Myocyte (in vitro differentiated cells): ENCODE data around the gene SRSF12. TPM values are rescaled to one million over a fixed set of nuclear protein-coding genes. Genes with fewer than 3 reads are reported as not detected.

Source experiments
- DNase-seq: peaks from one replicate; pipeline ENCODE4 v3.0.0-alpha.2; 2012; ENCODE audit warnings: low read depth
- polyA plus RNA-seq: library from polyadenylated mRNA; unstranded; fragments of >200 nt; gene quantifications from one replicate; pipeline ENCODE4 v1.2.1, GENCODE V29; 2012; ENCODE audit warnings: missing spikeins
- total RNA-seq: library from RNA; depleted of rRNA; stranded (reverse); fragments of >200 nt; gene quantifications from 2 replicates; pipeline ENCODE4 v1.2.3, GENCODE V29; 2014

SRSF12 gene
- total RNA-seq: not detected in 2 replicates
- 0.11 TPM for polyA plus RNA-seq

DNA sequence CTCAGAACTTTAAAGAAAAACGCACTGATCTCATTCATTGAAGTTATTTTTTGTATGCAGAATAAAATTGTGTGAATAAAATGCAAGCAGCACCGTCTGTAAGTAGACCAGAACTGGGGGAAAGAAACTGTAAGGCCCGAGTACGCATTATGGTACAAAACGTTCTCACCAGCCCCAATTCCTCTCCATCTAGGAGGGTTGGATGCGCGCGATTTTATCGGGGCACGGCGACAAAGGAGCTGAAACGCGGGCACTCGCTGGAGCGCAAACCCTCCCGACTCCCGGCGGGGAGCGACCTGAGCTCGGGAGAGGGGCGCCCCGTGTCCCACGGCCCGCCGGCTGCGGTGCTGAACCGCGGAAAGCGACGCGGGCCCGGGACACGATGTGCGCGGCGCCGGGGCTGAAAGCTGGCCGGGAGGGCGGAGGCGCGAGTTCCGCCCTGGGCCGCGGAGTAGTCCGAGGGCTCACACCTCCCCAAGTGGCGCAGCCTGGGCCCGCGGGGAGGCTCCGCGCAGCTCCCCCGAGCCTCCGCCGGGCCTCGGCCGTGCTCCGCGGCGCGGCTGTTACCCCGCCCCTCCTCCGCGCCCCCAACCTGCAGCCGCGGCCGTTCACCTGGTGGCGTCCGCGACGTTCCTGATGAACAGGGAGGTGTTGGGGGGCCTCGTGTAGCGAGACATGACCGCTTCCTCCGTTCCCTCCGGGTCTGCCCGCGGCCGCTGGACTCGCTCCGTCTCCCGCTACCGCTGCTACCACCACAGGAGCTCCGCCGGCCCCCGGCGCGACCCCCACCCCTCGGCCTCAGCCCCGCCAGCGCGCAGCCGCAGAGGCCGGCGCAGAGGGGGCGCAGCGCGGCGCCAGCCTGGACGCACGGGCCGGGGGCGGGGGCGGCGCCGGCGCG, at the start of gene SRSF12:
SRSF12 (minus strand) TSS at position 861 of the 898 bp plus-strand sequence; CDS start at position 677, 184 bp downstream.
- DNase-seq: peak; percentile 27

DNA sequence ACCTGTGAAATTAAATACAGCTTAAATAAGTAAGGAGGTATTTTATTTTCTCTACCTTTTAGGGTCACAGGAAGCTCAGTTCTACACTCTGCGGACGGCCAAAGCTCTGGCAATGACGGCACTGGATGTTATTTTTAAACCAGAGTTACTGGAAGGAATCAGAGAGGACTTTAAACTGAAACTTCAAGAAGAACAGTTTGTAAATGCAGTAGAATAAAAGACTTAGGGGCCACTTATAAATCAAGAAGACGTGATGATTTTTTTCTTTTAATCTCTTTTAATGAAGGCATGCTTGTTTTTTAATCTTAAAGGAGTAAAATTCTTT, 44.1 kb upstream of the SRSF12 start:
- no peak for DNase-seq

DNA sequence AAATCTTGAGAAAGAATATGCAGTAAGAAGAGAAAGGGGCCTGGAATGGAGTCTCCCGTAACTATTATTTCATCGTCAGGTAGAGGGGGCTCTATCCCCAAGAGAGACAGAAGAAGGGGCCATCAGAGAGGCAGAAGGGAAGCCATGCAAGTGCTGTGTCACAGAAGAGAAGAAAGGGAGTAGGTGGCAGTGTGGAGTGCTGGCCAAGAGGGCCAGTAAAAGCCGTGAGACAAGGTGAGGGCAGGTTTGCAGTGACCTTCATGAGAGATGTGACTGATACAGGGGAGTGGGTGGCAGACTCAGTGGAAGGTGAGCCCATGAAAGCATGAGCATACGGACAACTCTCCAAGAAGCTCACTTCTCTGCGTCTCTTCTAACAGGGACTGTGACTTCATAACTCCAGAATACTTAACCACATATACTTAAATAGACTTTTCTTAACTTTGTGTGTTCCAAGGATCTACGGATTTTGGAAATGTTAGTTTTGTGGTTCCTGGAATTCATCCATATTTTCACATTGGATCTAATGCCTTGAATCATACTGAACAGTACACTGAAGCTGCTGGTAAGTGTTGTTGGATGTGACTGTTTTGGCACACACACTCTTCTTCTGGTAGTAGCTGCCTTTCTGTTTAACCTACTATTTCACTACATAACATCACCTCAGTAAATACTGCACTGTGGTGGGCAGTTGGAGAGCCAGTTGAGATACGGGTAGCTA, 43.6 kb upstream of the SRSF12 start:
- DNase-seq: no peak

DNA sequence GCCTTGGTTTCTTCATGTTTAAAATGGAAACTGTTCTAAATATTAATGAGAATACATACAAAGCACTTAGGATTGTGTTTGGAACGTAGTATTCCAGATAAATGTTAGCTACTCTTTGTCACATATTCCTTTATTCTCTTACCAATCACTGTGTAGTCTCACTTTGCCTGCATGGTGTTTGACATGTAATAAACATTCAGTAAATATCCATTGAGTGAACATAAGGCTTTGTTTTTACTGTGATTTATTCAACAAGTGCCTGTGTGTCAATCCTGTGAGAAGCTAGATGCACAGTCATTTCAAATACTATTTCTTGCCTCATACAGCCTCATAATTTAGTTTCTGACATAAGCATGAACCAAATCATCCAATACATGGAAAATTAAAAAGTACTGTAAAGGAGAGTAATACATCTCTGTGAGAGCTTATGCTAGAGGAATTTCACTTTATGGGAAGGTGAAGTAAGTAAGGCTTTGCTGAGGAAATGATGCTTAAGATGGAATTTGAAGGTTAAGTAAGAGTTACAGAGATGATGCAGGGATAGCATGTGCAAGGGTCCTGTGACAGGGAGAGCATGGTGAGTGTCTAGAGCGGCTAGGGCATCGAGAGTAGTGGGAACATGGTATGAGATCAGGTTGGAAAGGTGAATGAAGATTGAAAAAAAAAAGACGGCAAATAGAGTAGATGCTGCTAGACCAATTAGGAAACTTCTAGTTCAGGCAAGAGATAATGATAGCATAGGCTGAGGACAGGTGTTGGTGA, 42.6 kb upstream of the SRSF12 start:
- DNase-seq: no peak

DNA sequence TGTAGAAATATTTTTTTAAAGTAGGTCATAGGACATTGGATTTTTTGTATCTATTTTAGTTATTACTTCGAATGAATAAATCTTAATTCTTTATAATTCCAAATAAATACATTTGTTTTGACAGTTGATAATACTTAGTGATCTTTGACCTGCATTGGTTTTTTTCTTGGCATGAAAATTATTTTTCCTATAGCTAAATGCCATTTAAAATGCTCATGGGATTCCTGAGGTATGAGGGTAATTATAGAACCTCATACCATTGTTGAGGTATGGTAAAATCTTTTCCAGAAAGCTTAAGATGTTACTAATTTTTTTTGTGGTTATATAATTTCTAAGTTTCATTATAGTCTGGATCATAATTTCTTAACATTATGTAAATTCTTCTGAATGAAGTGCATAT, 36.3 kb upstream of the SRSF12 start:
- no peak for DNase-seq

DNA sequence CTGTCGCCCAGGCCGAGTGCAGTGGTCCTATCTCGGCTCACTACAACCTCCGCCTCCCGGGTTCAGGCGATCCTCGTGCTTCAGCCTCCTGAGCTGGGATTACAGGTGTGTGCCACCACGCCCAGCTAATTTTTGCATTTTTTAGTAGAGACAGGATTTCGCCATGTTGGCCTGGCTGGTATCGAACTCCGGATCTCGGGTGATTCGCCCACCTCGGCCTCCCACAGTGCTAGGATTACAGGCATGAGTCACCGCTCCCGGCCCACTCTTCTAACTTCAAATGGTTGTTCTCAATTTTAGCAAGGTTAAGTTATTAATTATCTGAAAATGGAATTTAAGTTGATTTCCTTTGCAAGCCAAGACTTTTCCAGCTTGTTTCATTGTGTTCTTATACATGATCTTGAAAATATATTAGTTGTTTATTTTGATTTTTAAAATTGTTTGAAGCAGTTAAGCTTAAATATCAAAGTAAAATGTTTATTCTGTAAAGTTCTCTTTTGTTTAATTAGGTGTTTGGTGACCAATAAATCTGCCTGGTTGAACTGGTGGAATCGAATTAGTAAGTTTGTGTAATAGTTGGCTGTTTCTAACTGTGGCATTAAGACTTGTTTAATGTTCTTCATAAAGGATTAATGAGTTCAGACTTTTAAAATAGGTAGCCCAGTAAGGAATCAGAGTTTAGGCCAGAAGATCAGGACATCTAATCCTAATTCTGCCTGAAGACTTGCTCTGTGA, 30.3 kb upstream of the SRSF12 start:
- DNase-seq: no peak

DNA sequence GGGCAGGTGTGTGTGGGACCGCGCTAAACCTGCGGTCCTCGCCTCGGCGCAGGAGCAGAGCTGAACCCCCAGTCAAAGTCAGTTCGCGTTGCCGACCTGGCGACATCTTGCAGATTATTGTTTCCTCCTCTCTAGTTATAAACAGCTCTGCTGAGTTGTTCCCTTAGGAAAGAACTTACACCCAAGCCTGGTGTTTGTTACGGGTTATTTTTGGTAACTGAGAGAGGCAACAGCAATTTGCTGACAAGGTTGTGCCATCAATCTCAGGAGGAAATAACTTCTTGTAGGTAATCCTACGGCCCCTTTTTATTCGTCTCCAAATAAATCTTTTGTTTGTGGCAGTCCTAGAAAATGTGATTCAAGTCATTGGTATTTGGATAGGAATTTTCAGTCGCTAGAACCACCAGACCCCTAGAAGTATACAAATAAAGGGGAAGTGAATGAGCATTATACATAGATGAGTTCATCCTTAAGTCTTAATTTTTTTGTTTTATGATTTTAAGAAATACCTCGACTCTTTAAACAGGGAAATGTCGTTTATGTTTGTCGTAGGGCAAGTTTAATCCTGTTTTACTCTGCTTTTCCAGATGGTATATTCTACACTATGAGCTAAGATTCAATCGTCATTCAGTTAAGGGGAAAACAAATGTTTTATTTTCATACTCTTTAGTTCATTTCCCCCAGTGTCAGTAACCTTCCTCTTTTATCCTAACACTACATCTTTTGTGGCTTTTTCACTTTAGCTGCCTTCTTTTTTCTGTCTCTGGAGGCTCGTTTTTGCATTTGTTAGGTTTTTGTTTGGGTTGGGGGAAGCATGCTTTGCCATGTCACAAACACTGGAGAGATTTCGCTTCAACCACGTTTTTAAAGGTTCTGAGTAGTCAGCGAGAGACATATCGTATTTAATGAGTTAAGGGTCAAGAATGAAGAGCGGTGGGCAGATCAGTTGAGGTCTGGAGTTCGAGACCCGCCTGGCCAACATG, 29.1 kb upstream of the SRSF12 start:
- DNase-seq: peak; percentile 55

DNA sequence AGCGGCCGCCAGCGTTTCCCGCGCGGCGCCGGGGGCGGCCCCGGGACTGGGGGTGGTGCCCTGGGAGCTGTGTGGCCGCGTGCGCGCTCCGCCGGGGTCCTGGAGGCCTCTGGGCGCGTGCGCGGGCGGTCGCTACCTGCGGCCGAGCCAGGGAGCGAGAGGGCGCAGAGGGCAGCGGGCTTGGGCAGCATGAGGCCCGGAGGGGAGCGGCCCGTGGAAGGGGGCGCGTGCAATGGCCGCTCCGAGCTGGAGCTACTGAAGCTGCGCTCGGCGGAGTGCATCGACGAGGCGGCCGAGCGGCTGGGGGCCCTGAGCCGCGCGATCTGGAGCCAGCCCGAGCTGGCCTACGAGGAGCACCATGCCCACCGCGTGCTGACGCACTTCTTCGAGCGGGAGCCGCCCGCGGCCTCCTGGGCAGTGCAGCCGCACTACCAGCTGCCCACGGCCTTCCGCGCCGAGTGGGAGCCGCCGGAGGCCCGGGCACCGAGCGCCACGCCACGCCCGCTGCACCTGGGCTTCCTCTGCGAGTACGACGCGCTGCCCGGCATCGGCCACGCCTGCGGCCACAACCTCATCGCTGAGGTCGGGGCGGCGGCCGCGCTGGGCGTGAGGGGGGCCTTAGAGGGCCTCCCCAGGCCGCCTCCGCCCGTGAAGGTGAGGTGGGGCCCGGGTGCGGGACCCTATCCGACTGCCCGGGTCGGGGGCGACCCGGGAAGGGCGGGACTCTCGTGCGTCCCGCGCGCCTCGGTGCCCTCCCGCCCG, 28.3 kb upstream of the SRSF12 start, which contains the start of gene PM20D2:
PM20D2 (plus strand) TSS at position 100 of the 762 bp plus-strand sequence; CDS start at position 190, 90 bp downstream.
- DNase-seq: peak; percentile 64

DNA sequence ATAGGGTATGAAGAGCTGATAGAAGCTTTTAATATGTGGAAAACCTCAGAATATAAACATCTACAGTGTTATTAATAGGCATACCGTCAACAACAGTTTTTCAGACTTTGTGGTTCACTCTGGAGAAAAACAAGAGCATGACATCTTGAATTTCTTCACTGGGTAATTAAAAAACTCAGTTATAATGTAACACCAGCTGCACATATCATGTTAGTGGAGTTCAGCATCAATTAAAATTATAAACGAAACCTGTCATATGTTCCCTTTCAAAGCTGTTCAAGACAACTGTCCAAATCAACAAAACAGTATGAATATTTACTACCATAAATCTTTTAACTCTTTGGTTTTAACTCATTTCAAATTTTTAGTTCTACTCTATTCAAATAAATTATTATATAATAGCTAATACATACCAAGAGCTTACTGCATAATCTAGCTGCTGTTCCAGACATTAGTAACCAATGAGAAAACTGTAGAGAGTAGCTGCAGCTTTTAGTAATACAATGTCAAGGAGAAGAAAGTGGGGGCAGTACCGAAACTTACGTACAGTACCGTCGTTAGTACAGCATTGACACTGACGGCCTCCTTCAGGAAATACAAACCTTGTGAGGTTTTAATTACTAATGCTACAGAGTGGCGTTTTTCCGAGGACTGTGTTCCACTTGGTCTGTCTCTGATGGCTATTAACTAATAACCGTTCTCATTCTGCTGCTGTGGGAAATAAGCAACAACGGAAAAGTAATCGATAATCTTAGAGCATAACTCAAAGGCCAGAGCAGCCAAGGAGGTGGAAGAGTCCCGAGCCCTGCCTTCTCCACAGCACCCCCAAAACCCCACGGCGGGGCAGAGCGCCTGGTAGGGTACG, 27.5 kb upstream of the SRSF12 start:
- DNase-seq: peak; percentile 16

DNA sequence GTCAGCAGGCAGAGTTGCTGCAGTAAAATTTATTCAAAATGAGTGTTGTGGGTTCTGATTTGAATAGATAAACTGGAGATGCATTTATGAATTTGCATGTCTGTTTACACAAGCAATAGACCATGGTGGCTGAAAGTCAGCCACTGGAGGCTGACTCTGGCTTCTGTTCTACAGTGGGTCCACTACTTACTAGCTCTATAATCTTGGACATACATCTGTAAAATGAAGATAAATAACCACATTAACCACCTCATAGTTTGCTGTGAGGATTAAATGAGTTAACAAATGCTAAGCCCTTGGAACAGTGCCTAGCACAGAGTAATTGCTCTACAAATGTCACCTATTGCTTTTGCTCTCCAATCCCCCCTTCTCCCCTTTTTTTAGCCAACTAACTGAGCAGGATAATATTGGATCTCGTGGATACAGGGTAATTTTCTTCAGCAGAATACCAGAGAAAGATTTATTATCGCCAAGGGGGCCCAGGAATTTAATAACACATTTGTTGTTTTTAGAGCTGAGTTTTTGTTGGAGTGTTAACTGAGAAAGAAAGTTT, 26.6 kb upstream of the SRSF12 start:
- no peak for DNase-seq

DNA sequence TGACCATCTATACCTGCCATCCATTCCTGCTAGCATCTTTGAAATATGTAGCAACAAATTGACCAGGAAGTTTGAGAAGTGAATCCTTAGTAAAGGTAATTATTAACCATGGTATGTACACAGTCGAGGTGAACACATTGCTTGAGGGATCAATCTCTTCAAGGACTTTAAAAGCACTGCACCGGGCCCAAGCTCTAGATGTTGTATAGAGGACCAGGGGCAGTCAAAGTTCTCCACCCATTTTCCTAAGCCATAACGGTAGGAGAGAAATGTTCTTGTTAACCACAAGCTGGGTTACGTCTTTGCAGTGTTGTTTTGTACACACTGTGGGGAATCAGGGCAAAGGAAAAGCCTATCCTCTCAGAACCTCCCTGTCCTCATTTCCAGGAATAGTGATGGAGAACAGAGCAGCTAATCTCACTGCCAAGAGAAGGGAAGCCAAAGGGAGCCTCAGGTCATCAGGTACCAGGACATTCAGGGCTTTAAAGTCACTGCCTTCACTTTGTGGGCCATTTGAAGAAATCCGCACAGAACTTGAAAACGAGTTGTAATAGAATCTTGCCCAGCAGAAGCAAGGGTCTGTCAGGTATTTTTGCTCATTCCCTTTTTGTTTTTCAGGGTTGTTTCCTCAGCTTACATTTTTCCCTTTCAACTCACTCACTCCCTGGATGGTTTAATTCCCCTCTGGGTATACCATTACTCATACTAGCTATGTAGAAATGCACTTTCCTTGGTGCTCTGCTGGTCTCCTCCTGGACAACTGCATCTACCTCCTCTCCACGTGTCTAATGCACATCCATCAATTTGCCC, 22.7 kb upstream of the SRSF12 start:
- DNase-seq: no peak

DNA sequence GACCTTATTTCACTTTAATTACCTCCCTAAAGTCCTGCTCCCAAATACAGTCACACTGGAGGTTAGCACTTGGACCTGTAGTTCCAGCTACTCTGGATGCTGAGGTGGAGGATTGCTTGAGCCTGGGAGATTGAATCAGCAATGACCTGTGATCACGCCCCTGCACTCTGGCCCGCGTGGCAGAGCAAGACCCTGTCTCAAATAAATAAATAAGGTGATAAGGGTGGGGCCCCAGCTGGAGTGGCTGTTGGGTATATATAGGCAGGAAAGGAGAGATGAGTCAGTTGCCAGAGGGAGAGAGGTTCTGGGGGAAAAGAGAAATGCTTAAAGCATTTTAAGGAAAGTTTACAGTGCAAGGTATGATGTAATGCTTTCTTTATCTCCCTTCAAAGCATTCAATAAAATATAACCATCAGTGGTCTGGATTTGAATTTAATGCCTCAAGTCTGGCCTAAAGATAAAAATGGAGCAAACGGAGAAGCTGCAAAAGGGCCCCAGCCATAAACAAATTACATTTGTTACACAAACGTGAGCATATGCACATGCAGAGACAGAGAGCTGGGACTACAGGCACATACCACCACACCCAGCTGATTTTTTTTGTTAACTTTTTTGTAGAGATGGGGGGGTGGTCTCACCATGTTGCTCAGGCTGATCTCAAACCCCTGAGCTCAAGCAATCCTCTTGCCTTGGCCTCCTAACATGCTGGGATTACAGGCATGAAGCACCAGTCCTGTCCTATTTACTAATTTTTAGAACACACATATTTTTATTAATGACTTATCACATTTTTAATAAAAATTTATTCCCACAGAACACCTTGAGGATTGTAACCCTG, 21.9 kb upstream of the SRSF12 start:
- DNase-seq: no peak

DNA sequence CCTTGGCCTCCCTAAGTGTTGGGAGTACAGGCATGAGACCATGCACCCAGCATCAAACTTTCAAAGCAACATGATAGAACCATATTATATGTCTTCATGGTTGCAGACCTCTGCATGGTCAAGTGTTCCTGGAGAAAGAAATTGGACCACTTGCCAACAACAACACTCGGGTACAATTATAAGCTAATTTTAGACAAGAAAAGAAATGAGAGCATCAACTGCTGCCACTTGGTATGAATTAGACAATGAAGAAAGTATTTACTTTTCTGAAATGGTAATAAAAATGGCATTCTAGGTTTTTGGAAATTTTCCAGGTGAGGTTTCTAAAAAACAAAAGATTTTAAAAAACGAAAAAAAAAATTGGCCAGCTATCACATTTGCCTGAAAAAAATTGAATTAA, 20.3 kb upstream of the SRSF12 start:
- DNase-seq: no peak

DNA sequence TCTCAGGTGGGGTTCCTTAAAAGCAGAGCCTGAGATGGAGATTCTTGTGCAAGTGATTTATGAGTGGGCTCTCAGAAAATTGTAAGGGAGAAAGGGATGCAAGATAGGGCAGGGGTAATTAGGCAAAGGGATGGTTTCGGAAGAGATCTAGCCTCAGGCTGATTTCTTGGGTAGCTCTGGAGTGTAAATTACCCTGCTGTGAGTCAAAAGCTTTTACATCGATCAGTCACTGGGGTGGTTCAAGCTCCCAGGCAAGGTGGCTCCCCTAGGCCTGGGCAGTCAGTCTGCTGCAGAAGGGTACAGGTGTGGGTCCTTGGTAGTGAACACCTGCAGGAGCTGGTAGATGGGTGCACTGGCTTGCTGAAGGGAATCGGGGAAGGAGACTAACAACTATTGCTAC, 16.9 kb upstream of the SRSF12 start:
- no peak for DNase-seq

DNA sequence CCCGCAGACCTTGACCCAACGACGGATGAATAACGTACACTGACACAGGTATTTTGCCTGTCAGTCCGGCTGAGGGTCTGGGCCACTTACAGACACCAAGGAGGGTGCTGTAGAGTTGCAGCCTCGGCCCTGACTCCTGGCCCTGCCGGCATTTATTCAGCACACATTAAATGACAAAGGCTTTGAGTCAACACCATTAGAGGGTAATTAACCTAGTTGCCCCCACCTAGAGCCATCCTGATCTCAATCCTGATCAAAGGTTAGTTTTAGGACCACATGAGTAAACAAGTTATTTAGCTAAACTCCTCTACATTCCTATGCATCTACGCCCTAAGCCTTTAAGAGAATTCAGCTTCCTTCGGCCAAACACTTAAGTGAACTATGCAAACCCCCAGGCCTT, 16.1 kb upstream of the SRSF12 start:
- DNase-seq: no peak

DNA sequence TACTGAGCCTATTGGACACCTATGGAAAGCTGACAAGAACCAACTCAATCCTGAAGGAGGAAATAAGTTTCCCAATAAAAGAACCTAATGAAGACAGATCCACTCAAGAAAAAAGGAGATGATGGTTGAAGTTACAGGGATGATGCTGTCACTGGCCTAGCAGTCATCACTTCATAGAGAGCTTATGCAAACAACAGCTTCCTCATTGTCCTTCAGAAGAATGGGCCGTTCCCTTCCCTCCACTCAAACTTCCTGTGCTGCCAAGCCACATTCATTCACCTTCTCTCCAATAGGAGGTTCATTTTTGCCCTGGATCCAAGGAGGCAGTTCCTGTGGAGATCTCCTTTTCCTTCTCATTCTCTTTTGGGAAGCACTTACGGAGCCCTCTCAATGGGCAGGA, 14.2 kb upstream of the SRSF12 start:
- no peak for DNase-seq
